IPS-18a (cell line): ENCODE measurements around the gene GOLGA6A.
"Not testable (repeated sequence)": the region's sequence is repeated elsewhere in the genome, so short reads cannot be mapped to it uniquely, and the experiment has no call there.

ENCODE experiments used
- H3K27ac ChIP-seq: one replicate; pipeline ENCODE4 v1.5.1; 2013; ENCODE audit warnings: low read length
- H3K27me3 ChIP-seq: one replicate; pipeline ENCODE4 v1.6.1; 2013; ENCODE audit warnings: mild to moderate bottlenecking, low read length; ENCODE audit not compliant: control insufficient read depth, insufficient read depth
- H3K36me3 ChIP-seq: one replicate; pipeline ENCODE4 v1.6.1; 2013; ENCODE audit warnings: low read depth, low read length; ENCODE audit not compliant: control insufficient read depth
- H3K4me1 ChIP-seq: one replicate; pipeline ENCODE4 v1.6.1; 2013; ENCODE audit warnings: low read depth, low read length; ENCODE audit not compliant: control insufficient read depth
- H3K4me3 ChIP-seq: one replicate; pipeline ENCODE4 v1.5.1; 2013; ENCODE audit warnings: low read length
- H3K9ac ChIP-seq: one replicate; pipeline ENCODE4 v1.6.1; 2013; ENCODE audit warnings: mild to moderate bottlenecking, low read length, moderate library complexity
- H3K9me3 ChIP-seq: one replicate; pipeline ENCODE4 v1.6.1; 2013; ENCODE audit warnings: low read depth, low read length; ENCODE audit not compliant: control insufficient read depth

The GOLGA6A gene, protein sequence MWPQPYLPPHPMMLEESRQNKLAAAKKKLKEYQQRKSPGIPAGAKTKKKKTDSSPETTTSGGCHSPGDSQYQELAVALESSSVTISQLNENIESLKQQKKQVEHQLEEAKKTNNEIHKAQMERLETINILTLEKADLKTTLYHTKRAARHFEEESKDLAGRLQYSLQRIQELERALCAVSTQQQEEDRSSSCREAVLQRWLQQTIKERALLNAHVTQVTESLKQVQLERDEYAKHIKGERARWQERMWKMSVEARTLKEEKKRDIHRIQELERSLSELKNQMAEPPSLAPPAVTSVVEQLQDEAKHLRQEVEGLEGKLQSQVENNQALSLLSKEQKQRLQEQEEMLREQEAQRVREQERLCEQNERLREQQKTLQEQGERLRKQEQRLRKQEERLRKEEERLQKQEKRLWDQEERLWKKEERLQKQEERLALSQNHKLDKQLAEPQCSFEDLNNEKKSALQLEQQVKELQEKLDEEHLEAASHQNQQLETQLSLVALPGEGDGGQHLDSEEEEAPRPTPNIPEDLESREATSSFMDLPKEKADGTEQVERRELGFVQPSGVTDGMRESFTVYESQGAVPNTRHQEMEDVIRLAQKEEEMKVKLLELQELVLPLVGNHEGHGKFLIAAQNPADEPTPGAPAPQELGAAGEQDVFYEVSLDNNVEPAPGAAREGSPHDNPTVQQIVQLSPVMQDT

DNA sequence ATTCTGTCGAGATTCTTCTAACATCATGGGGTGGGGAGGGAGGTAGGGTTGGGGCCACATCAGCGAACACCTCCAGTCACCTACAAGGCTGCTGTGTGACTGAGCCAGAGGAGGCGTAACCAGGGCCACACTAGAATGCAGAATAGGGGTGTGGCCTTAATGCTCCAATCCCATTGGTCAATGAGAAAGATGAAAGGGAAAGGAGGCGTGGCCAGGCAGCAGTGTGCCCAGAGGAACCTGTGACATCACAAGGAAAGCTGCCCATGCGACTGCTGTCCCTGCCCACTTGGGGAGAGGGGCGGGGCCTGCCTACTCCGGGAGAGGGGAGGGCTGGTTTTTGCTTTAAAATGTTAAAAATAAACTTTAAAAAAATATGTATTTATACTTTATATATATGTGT is at the start of gene GOLGA6A:
Gene GOLGA6A (minus strand): TSS at position 101 of the 400 bp plus-strand sequence. CDS start 41 bp downstream, at position 60.
- not testable (repeated sequence) for H3K9me3 ChIP-seq, H3K9ac ChIP-seq, H3K27me3 ChIP-seq, H3K36me3 ChIP-seq, H3K4me1 ChIP-seq, H3K4me3 ChIP-seq, H3K27ac ChIP-seq

DNA sequence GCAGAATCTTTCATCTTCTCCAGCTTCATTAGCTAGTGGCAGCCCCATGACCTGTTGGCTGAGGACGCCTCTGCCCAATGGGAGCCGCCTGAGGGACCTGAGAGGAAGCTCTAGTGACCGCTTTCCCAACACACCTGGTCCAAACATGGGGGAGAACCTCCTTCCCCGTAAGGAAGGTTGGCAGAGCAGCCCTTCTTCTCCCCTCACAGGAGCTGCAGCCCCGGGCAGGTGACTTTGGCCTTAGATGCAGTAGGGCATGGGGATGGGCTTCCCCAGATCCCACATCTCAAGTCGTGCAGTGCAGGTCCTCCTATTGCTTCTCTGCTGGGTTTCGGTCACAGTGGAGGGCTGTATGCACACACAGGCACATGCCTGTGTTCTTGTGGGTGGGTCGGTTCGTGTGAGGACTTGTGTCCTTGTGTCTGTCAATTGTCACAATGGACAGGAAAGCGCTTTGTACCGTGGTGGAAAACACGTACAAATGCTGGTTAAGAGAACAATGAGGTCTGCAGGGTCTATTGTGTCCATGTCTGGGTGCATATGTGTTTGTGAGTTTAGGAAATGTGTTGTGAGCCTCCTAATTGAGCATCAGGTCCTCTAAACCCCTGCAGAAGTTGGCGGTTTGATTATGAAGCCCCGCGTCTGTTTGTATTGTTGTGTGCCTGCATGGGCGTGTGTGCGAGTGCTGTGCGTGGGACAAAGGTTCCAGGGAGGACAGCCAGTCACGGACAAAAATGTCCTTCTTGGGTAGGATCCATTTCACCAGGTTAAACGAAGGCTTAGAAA is 49.5 kb upstream of the GOLGA6A start:
- Histone ChIP-seq H3K4me3 (no peak overlapping the region), H3K4me1 (peaks cover 56% of the 10 kb centered on the region)

DNA sequence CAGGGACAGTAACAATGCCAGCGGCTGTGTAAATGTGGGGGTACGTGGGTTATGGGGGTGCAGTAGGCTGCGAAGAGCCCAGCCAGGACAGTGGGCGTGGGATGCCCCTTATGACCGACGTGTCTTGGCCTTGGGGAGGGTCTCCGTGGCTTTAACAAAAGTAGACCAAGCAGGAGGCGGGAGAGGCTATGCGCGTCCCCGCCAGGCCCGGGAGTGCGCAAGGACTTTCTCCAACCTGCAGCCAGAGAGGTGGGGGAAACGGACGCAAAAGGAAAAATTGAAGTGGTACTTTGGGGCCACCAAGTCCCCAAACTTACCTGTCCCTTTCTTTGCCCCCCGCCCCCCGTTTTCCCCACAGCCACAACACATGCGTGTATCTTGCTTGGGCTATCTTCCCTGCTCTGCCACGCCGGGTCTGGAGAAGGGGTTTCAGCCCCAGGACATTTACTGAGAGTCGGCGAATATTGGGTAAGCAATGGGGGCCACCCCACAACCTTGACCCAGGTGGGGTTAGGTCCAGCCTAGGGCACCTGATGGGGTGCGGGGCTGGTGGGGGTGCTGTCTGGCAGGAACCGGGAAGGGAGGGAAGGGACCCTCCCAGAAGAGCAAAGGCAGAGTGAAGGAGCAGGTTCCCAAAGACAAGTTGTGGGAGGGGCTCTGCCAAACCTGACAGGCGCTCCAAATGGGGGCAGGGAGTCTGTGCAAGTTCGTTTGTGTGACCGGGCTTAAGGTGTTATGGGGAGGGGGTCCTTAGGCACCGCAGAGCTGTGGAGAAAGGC is 48.7 kb upstream of the GOLGA6A start:
- Histone ChIP-seq H3K27me3 (peaks cover 100% of the 10 kb centered on the region), H3K9me3 (peaks cover 5% of the 10 kb centered on the region), H3K4me1 (peaks cover 53% of the 10 kb centered on the region), H3K36me3 (no peaks in the 10 kb centered on the region), H3K9ac (no peak overlapping the region), H3K4me3 (peak overlapping the region; percentile 54), H3K27ac (no peak overlapping the region)

More for the DNA sequence above, 49.5 kb upstream of the GOLGA6A start:
- peaks cover 97% of the 10 kb centered on the region for H3K27me3 ChIP-seq
- H3K36me3 ChIP-seq: no peaks in the 10 kb centered on the region
- peaks cover 5% of the 10 kb centered on the region for H3K9me3 ChIP-seq
- no peak overlapping the region for H3K9ac ChIP-seq
- H3K27ac ChIP-seq: no peak overlapping the region

DNA sequence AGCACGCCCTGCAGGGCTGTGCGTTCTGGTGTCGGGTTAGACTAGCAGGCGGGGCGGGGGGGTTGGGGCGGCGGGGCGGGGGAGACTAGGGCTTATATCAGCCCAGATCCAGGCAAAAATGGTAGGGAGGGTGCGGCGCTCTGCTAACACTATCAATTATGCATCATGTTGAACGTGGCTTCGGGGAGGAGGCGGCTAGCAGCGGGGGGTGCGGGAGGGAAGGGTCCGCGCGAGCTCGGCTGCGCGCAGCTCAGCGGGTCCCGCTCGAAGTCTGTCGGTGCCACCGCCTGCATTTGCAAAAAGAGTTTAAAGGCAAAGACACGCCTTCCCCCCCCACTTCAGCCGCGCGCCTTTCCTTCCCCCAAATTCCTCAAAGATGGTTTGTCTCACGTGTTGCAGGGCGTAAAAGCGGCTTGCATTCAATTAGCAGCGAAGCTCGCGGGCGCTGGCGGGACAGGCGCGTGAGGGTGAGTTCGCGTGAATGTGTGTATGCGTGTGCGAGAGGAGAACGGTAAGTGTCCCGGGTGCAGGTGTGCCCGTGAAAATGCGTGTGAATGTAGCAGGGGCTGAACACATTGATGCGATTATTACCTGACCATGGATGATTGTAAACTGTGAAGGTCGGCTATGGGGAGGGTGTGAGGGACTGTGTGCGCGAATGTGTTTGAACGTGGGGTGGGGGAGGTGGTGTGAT is 48.0 kb upstream of the GOLGA6A start, which contains the start of gene ISLR2:
Gene ISLR2 (plus strand): TSS at position 432 of the 694 bp plus-strand sequence. CDS start 2,169 bp downstream, outside the sequence.
- H3K9ac ChIP-seq: no peak within 1 kb of the TSS
- peaks cover 48% of the 10 kb centered on the region for H3K4me1 ChIP-seq
- peaks cover 5% of the 10 kb centered on the region for H3K9me3 ChIP-seq
- peaks cover 100% of the 10 kb centered on the region for H3K27me3 ChIP-seq
- H3K36me3 ChIP-seq: no peaks in the 10 kb centered on the region
- H3K4me3 ChIP-seq: peak within 1 kb of the TSS; percentile 54
- no peak within 1 kb of the TSS for H3K27ac ChIP-seq

DNA sequence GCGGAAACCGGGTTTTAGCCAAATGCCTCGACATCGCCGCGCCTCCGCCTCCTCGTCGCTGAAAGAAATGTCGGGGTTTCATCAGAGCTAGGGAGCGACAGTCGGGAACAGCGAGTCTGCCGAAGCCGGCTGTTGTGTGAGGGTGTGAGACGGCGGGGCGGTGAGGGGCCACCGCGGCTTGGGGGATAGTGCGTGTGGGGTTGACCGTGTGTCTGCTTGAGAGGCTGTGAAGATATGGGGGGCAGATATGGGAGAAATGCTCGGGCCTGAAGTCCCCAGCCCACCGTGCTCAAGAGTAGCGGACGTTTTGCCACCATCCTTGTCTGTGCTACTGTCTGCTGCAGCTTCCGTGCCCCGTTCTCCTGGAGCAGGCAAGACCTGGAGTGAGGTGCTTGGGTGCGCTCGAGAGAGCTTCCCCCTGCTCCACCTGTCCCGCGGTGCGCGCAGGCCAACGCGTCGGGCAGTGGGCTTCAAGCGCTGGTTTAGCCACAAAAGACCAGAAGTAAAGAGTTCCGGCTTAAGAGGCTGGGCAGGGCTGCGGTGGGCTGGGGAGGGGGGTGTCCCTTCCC is 47.3 kb upstream of the GOLGA6A start:
- H3K4me1 ChIP-seq: peaks cover 43% of the 10 kb centered on the region
- H3K27me3 ChIP-seq: peaks cover 98% of the 10 kb centered on the region
- no peak overlapping the region for H3K9ac ChIP-seq
- no peak overlapping the region for H3K27ac ChIP-seq
- peaks cover 5% of the 10 kb centered on the region for H3K9me3 ChIP-seq
- H3K4me3 ChIP-seq: peak overlapping the region; percentile 53
- no peaks in the 10 kb centered on the region for H3K36me3 ChIP-seq

DNA sequence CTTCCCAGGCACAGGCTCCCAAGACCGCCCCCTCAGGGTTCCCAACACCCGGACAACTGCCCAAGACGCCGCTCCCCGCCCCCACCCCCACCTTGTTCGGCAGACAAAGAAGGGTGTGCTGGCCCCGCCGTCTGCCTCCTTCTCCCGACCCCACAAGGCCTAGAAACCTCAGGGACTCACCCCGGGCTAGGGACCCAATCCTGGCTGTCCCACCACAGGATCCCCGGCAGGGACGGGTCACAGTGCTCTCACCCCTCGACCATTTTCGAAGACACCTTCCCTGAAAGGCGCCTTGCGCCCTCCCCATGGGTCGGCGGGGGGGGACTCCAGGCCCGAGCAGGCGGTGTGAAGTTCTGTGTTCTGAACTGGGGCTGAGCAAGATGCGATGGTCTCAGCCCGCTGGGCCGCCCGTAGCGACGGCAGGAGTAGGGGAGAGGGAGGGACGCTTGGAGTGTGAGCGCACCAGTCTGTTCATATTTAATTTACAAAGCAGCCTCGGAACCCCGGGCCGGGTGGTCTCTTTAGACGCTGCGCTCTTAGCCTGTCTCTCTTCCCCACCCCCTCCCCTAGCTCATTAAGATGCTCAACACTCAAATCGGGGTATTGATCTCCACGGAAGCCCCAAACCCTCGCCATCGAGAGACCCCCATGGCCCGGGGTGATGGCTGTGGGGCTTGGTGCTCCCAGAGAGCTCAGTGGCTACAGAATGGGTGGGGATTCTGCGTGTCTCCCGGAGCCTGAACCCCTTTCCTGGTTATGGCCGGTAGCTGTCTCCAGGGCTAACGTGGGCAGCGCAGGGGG is 46.6 kb upstream of the GOLGA6A start:
- H3K36me3 ChIP-seq: no peaks in the 10 kb centered on the region
- H3K4me3 ChIP-seq: peak overlapping the region; percentile 53
- H3K27ac ChIP-seq: no peak overlapping the region
- H3K27me3 ChIP-seq: peaks cover 93% of the 10 kb centered on the region
- peaks cover 41% of the 10 kb centered on the region for H3K4me1 ChIP-seq
- peaks cover 5% of the 10 kb centered on the region for H3K9me3 ChIP-seq
- H3K9ac ChIP-seq: no peak overlapping the region

DNA sequence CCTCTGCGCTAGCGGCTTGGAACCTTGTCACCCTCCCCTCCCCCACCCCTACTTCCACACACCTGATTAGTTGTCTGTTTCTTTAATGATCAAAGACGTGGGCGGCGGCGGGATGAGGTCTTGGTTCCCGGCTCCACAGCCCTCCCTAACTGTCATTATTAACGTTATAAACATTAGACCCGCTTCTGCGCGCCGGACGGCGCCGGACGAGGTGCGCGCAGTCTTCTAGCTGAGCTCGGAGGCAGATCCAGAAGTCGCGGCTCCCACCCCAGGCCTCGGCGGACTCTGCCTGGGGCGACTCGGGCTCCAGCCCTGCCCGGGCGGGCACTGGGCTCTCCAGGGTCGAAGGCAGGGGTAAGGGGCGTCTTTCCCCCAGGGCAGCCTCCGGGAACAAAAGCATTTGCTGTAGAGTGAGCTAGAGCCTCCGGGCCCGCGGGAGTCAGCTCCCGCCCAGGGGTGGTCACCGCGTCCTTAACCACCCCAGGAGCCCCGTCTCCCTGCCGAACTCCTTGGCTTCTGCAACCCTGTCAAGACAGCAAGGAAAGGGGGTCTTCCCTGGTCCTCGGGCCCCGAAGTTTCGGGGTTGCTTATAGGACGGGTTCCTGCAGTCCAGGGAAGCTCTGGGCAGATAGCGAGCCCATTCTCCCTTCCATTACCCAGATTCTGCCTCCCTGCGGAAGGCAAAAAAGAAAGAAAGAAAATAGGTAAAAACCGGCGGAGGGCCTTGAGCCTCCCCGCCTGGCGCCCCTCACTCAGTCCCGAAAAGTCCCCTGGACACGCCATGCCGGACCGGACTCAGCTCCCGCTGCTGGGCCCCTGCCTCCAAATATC is 45.8 kb upstream of the GOLGA6A start:
- H3K36me3 ChIP-seq: no peaks in the 10 kb centered on the region
- H3K4me1 ChIP-seq: peaks cover 43% of the 10 kb centered on the region
- H3K9me3 ChIP-seq: peaks cover 5% of the 10 kb centered on the region
- no peak overlapping the region for H3K27ac ChIP-seq
- H3K27me3 ChIP-seq: peaks cover 93% of the 10 kb centered on the region
- H3K4me3 ChIP-seq: peak overlapping the region; percentile 53
- H3K9ac ChIP-seq: no peak overlapping the region

DNA sequence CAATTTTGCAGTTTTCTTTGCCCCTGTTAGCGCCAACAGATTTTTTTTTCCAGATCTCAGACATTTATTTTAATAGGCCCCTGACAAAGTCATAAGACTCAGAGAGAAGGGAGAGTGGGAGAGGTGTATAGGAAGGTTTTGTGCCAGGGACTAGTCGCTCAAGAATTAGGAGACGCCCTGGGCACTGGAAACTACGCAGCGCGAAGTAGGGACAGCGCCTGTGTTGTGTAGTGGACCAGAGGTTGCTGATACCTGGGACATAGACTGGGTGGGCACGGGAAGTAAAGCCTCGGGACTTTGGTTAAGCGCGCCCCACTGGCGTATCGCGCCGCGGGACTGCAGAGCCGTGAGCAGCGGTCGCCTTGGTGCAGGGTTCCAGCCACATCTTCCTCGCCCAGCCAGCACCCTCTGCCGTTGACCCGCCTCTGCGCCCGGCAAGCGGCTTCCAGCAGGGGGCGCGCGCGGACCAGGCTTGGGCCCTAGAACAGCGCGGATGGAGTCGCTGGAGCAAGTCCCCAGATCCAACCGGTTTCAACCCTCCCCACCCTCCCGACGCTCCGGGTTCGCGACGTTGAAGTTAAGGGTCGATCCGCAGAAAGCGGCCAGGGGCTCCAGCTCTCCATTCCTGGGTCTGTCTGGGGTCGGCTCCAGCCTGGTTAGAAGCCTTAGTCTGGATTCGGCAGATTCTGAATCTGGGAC is 45.1 kb upstream of the GOLGA6A start:
- Histone ChIP-seq H3K9ac (no peak overlapping the region), H3K27me3 (peaks cover 91% of the 10 kb centered on the region), H3K4me3 (peak overlapping the region; percentile 53), H3K36me3 (no peaks in the 10 kb centered on the region), H3K4me1 (peaks cover 43% of the 10 kb centered on the region), H3K9me3 (peaks cover under 1% of the 10 kb centered on the region), H3K27ac (no peak overlapping the region)

DNA sequence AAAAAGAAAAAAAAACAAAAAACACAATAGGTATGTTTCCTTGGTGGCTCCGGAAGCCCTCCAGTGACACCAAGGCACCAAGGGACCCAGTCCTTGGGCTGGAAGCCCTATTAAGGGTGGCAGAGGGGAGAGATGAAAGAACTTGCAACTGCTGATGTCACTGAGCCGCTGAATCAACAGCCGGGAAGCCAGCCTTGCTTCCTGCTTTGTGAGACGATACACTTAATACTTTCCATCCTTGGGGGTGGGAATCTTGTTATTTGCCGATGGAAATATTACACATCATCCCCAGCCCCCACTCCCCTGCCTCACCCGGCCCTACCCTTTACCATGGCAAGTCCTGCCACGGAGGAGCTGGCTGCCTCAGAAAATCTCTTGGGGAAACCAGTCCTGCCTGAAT is 42.4 kb upstream of the GOLGA6A start:
- no peaks in the 10 kb centered on the region for H3K9me3 ChIP-seq
- H3K27me3 ChIP-seq: peaks cover 70% of the 10 kb centered on the region
- H3K4me1 ChIP-seq: peaks cover 32% of the 10 kb centered on the region
- no peak overlapping the region for H3K9ac ChIP-seq
- H3K4me3 ChIP-seq: no peak overlapping the region
- H3K36me3 ChIP-seq: no peaks in the 10 kb centered on the region
- no peak overlapping the region for H3K27ac ChIP-seq
